NCI-H446 (cell line): ENCODE results near the gene ABI1.

Experiments used
- DNase-seq, 2 experiments: peaks; one replicate each; lab custom pipeline; 2025; lab: John Stamatoyannopoulos, UW

The ABI1 gene

GRCh38 chr10:26854524-26854923 is 6.2 kb downstream of the ABI1 start:
- DNase-seq: no peak

- DNase-seq: no peak
Measured at GRCh38 chr10:26844396-26844975, 16.3 kb downstream of the ABI1 start.

DNA sequence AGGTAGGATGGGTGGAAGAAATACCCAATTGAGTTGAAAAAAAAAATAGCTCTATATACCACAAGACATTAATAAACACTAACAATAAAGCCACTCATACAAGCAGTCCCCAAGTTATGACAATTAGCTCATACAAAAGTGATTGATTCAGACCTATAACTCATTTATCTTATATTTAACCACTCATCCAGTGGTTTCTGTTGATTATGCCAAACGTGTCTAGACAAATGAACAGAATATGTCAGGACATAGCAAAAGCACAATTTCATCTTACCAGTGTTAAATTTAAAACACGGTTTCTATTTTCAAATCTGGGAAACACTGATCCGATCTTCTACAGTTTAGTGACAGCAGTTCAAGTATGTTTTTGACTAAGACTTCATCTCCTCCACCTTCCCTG is 17.0 kb downstream of the ABI1 start:
- DNase-seq: no peak

DNA sequence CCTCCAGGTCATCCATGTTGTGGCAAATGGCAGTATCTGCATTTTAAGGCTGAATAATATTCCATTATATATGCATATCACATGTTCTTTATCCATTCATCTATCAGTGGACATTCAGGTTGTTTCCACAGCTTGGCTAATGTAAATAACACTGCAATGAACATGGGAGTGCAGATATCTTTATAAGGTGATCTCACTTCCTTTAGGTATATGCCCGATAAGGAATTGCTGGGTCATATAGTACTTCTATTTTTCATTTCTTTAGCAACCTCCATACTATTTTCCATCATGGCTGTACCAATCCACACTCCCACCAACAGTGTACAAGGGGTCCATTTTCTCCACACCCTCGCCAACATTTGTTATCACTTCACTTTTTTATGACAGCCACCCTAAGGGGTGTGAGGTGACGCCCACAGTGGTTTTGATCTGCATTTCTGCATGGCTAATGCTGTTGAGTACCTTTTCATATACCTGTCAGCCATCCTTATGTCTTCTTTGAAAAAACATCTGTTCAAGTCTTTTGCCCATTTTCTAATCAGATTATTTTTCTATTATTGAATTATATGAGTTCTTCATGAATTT is 18.9 kb downstream of the ABI1 start:
- DNase-seq: no peak

GRCh38 chr10:26840938-26841732 is 19.6 kb downstream of the ABI1 start:
- DNase-seq: no peak

GRCh38 chr10:26839966-26840627 is 20.7 kb downstream of the ABI1 start:
- DNase-seq: peak in 1 of 2 experiments; percentile 9

DNA sequence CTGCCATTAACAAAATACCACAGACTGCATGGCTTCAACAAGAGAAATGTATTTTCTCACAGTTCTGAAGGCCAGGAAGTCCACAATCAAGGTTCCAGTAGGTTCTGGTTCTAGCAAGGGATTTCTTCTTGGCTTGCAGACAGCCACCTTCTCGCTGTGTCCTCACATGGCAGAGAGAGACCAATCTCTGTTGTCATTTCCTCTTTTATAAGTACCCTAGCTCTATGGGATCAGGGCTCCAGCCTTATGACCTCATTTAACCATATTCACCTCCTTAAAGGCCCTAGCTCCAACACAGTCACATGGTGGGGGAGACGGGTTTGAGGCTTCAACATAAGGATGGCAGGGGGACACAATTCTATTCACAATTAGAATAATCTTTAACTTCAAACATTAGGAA is 23.6 kb downstream of the ABI1 start:
- DNase-seq: no peak

GRCh38 chr10:26835025-26835424 is 25.7 kb downstream of the ABI1 start:
- DNase-seq: no peak

GRCh38 chr10:26832960-26833359 is 27.8 kb downstream of the ABI1 start:
- no peak for DNase-seq

GRCh38 chr10:26831936-26832335 is 28.8 kb downstream of the ABI1 start:
- no peak for DNase-seq

DNA sequence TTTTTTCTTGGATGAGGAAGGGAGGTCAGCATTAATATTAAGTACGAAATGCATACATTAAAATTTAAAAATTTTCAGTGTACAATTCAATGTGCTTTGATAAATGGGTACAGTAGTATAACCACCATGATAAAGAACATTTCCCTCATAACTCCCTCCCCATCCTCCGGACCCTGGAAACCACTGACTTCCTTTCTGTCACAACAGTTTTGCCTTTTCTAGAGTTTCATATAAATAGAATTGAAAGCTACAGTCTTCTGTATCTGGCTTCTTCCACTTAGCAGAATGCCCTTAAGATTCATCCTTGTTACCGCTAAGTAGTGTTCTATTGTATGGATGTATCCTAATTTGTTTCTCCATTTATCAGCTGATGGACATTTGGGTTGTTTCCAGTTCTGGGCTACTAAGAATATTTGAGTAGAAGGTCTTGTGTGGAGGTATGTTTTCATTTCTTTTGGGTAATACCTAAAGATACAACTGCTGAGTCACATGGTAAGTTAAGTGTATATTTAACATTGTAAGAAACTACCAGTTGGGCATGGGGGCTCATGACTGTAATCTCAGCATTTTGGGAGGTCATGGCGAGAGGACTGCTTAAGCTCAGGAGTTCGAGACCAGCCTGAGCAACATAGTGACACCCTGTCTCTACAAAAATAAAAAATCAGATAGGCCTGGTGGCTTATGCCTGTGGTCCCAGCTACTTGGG is 30.8 kb downstream of the ABI1 start:
- DNase-seq: no peak

DNA sequence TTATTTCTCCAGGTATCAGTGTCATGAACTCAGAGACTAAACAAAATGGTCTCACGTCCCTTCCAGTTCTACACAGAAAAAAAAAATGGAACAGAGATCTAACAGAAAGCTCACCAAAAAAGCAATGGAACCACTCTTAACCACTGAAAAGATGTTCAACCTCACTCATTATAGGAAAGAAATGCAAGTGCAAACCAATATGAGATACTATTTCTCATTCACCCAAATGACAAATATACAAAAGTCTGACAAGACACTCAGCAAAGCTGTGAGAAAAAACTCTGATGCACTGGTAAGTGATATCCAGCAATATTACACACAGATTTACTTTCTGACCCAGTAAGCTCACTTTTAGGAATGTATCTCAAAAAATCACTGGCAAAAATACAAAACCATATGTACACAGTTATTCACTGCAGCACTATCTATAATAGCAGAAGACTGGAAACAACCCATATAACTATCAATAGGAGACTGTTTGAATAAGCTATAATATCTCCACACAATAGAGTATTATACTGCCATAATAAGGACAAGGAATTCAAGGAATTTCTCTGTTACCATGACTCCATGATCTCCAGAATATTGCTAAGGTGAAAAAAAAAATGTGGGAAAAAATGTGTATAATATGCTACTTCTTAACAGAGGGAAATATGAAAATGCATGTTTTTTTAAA is 36.6 kb downstream of the ABI1 start:
- DNase-seq: no peak

DNA sequence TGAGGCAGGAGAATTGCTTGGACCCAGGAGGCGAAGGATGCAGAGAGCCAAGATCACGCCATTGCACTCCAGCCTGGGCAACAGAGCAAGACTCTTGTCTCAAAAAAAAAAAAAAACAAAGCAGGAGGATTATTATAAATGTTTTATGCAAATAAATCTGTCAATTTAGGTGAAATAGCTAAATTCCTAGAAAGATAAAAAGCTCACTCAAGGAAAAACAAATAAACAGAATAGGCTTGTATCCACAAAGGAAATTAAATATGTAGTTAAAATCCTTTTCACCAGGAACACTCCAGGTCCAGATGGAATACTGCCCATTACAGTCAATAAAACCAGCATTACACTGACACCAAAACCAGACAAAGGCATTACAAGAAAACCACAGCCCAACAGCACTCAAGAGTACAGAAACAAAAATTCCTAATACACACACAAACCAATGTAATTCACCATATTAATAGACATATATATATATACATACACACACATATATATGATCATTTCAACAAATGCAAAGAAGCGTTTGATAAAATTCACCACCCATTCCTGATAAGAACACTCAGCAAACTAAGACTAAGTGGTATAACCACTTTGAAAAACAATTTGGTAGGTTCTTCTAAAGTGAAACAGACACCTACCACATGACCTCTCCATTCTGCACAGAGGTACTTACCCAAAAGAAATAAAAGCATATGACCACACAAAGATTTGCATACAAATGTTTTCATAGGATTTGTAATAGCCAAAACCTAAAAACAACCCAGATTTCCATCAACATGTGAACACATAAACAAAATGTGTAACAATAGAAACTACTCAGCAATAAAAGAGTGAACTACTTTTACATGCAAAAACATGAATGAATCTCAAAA is 38.8 kb downstream of the ABI1 start:
- no peak for DNase-seq

DNA sequence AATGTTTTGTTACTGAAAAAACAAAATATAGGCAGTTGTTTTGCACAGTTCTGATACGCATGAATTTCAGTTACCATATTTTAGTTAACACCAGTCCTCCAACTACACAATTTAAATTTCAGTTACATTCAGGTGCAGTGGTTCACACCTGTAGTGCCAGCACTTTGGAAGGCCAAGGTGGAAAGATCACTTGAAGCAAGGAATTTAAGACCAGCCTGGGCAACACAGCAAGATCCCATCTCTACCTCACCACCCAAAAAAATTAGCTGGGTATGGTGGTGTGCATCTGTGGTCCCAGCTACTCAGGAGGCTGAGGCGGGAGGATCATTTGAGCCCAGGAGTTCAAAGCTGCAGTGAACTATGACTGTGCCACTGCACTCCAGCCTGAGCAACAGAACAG is 45.3 kb downstream of the ABI1 start:
- DNase-seq: no peak

DNA sequence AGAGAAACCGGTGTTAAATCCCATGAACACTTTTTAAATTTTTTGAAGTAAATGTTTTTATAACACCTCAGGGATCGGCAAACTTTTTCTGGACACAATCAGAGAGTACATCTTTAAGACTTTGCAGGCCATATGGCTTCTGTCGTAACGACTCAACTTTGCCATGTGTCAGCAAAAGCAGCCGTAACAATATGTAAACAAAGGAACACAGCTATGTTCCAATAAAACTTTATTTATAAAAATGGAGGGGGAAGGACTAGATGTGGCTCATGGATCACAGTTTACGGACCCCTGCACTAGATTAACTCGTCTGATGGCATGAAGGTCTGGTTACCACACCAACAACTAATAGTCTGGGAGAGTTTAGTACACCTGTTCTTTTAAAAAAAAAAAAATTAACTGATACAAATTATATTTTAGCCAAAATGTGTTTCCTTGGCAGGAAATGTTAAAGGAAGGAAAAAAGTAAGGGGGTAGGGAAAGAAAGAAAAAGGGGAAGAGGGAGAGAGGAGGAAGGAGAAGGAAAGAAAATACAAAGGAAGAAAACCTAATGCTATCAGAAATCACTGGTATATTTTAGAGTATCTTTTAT is 50.2 kb downstream of the ABI1 start:
- no peak for DNase-seq

DNA sequence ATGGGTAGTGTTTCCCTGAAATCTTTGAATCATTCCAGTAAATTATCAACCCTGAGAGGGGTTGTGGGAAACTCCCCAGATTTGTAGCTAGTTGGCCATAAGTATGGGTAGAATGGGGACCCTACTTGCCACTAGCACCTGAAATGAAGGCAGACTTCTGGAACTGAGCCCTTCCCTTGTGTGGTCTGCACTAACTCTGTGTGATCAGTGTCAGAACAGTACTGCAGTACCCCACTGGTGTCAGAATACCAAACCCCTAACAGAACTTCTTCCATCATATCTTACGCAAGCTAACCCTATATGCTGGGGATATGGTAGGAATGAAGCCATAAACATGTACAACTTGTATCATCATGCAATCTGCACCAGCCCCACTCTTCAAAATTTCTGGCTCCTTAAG is 50.8 kb downstream of the ABI1 start:
- no peak for DNase-seq

DNA sequence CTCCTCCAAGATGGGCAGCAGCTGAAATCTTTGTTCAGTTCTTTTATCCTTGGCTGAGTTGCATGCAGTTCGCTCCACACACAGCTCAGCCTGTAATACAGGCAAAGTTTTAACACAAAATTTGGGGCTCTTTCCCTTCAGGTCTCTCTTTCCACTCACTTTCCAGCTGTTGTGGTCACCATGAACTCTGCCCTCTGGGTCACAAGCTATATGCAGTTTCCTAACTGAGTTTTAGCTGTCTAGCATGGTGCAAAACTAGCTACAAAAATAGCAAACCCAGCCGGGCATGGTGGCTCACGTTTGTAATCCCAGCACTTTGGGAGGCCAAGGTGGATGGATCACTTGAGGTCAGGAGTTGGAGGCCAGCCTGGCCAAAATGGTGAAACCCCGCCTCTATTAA is 53.2 kb downstream of the ABI1 start:
- no peak for DNase-seq

GRCh38 chr10:26806557-26806956 is 54.2 kb downstream of the ABI1 start:
- DNase-seq: no peak

- peak in 1 of 2 experiments; percentile 12 for DNase-seq
Measured at GRCh38 chr10:26805567-26806245, 55.1 kb downstream of the ABI1 start.
